ENCODE measurements around the gene EFHD2. TPM values are rescaled to one million over a fixed set of nuclear protein-coding genes. Genes with fewer than 3 reads are reported as not detected.

Gene EFHD2
- total RNA-seq, 1 donor from 2014 or later = 57.2 TPM

- intact Hi-C loops (cut with DNase I) = no loop called here
- DNase-seq (ENCODE audit: extremely low spot score in 2 of 2) = no peak
- no peaks in the 10 kb centered on the region for H3K36me3 ChIP-seq
- no peaks in the 10 kb centered on the region for H3K9me3 ChIP-seq
- no peaks in the 10 kb centered on the region for H3K4me1 ChIP-seq
- no peaks in the 10 kb centered on the region for H3K27me3 ChIP-seq
- TF ChIP-seq POLR2AphosphoS5 (IDR thresholded peaks at IDR 0.05; ENCODE audit: insufficient read depth in 1 of 2, low read depth in 1 of 2) = no peak
- TF ChIP-seq CTCF (IDR thresholded peaks at IDR 0.05) = no peak
- TF ChIP-seq POLR2A (IDR thresholded peaks at IDR 0.05) = no peak
- H3K4me3 ChIP-seq = no peak overlapping the region
- no peak overlapping the region for H3K27ac ChIP-seq
Observed at GRCh38 chr1:15442119-15442518, 32.4 kb downstream of the EFHD2 start.

DNA sequence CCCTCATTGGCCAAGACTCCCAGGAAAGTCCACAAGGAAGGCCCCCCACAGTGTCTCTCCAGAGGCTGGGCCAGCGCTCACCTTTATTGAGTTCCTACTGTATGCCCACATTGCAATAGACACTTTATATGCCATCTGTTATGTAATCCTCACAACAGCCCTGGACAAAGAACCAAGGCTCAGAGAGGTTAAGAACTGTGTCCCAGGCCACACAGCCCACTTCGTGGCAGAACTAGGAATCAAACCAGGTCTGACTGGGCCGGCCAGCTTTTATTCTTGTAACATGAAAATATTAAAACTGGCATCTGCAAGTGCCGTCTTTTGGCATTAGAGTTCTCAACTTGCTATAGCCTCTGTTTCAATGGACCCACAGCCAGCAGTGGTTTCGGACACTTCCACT lies 33.1 kb downstream of the EFHD2 start:
- H3K36me3 ChIP-seq = no peaks in the 10 kb centered on the region
- TF ChIP-seq CTCF (IDR thresholded peaks at IDR 0.05) = no peak
- no peak for TF ChIP-seq POLR2AphosphoS5 (IDR thresholded peaks at IDR 0.05; ENCODE audit: insufficient read depth in 1 of 2, low read depth in 1 of 2)
- intact Hi-C loops (cut with DNase I) = no loop called here

DNA sequence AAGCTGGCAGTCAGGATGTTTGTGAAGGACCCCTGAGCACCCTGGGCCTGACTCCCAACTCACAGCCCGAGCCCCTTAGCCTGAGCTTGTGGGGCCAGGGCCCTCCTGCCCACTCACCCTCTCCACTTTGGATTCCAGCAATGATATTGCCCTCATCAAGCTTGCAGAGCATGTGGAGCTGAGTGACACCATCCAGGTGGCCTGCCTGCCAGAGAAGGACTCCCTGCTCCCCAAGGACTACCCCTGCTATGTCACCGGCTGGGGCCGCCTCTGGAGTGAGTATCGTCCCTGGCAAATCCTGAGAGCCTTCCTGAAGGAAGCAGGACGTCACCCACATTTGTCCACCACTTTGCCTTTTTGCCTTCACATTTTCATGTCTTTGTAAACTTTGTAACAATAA lies 33.6 kb downstream of the EFHD2 start:
- no peaks in the 10 kb centered on the region for H3K36me3 ChIP-seq
- H3K27me3 ChIP-seq = no peaks in the 10 kb centered on the region
- H3K9me3 ChIP-seq = no peaks in the 10 kb centered on the region
- no peak for DNase-seq (ENCODE audit: extremely low spot score in 2 of 2)
- no peaks in the 10 kb centered on the region for H3K4me1 ChIP-seq
- intact Hi-C loops (cut with DNase I) = no loop called here
- no peak overlapping the region for H3K27ac ChIP-seq
- H3K4me3 ChIP-seq = no peak overlapping the region
- TF ChIP-seq POLR2A (IDR thresholded peaks at IDR 0.05) (no peak), POLR2AphosphoS5 (IDR thresholded peaks at IDR 0.05; ENCODE audit: insufficient read depth in 1 of 2, low read depth in 1 of 2) (no peak), CTCF (IDR thresholded peaks at IDR 0.05) (no peak)

More for the DNA sequence above, 33.1 kb downstream of the EFHD2 start:
- Histone ChIP-seq H3K9me3 (no peaks in the 10 kb centered on the region), H3K4me1 (no peaks in the 10 kb centered on the region), H3K4me3 (no peak overlapping the region), H3K27me3 (no peaks in the 10 kb centered on the region), H3K27ac (no peak overlapping the region)
- no peak for DNase-seq (ENCODE audit: extremely low spot score in 2 of 2)

- H3K9me3 ChIP-seq = no peaks in the 10 kb centered on the region
- no peak for DNase-seq (ENCODE audit: extremely low spot score in 2 of 2)
- H3K4me1 ChIP-seq = no peaks in the 10 kb centered on the region
- TF ChIP-seq POLR2AphosphoS5 (IDR thresholded peaks at IDR 0.05; ENCODE audit: insufficient read depth in 1 of 2, low read depth in 1 of 2) = no peak
- no peak for TF ChIP-seq CTCF (IDR thresholded peaks at IDR 0.05)
- TF ChIP-seq POLR2A (IDR thresholded peaks at IDR 0.05) = no peak
- H3K27ac ChIP-seq = no peak overlapping the region
- intact Hi-C loops (cut with DNase I) = no loop called here
- H3K27me3 ChIP-seq = no peaks in the 10 kb centered on the region
- no peaks in the 10 kb centered on the region for H3K36me3 ChIP-seq
- H3K4me3 ChIP-seq = no peak overlapping the region
Observed at GRCh38 chr1:15444468-15445389, 35.0 kb downstream of the EFHD2 start.

Measured in vagina (tissue), 2 donors.